NCI-H460 (cell line): ENCODE results near the gene COL1A1. TPM values are rescaled to one million over a fixed set of nuclear protein-coding genes. Genes with fewer than 3 reads are reported as not detected.
A peak's percentile ranks its signal among the peaks of the same experiment; 100 is the strongest.

ENCODE experiments used
- DNase-seq: peaks from one replicate; pipeline ENCODE4 v3.0.0-alpha.2; 2016; ENCODE audit warnings: low read depth; ENCODE audit errors: extremely low read depth
- total RNA-seq: library from RNA; depleted of rRNA; stranded (reverse); fragments of >200 nt; shearing (Covaris generic); gene quantifications from 2 replicates; pipeline ENCODE4 v1.2.3, GENCODE V29; 2014

COL1A1 gene
- total RNA-seq, 1 experiment from 2014 or later = 1.2 TPM

DNA sequence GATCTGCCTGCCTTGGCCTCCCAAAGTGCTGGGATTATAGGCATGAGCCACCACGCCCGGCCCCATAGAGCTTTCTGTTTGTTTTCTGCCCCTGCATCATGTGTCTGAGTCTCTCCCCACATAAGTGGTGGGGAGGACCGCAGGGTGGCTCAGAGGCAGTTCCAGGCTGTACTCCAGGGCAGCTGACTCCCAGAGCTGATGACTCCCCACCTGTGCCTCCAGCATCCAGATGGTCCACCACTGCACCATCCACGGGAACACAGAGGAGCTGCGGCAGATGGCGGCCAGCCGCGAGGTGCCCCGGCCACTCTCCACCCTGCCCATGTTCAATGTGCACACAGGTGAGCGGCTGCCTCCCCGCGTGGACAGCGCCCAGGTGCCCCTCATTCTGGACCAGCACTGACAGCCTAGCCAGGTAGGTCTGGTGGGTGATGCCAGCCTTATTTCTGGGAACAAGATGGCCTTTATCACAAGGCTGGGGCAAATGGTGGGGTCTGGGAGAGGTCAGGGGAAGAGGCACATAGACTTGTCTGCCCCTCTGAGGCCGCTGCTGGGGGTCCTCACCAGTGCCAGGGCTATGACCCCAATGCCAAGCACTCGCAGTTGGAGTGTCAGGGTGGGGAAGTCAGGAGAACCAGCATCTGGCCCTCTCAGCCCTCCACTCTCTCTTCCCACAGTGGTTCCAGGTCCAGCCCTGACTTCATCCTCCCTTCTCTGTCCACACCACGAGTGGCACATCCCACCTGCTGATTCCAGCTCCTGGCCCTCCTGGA, 26.2 kb downstream of the COL1A1 start:
- DNase-seq = no peak

DNA sequence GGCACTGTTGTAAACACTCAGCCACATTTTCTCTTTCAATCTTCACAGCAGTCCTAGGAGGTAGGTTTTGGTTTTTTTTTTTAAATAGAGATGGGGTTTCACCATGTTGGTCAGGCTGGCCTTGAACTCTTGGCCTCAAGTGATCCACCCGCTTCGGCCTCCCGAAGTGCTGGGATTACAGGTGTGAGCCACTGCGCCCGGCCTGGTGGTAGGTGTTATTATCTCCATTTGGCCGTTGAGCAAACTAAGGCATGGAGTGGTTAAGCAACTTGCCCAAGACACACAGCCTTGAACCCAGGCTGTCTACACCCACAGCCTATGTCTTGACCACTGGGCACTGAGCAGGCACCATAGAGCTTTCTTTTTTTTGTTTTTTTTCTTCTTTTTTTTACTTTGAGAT, 27.0 kb downstream of the COL1A1 start:
- DNase-seq = no peak

DNA sequence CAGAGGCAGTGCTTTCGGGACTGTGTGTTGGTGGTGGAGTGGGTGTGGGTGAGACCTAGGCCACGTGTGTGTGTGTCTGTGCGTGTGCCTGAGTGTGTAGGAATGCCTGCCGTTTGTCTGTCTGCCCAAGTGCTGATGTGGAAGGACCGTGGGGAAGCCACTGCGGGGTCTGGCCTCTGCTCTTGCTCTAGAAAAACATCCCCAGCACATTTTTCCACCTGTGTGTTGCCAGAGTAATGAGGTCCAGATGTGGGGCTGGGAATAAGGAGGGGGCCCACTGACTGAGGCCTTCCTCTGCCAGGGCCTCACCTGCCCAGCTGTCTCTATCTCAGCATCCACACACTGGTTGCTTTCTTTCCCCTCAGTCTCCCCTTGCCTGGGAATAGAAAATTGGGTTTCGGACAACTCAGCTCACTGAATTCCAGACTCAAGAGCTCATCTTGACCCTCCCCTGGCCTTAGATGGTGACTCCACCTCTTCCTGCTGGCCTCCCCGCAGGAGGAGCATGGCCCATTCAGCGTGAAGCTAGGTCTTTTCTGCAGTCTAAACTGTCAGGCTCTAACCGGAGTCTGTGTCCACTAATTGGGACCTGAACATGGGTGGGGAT, 28.0 kb downstream of the COL1A1 start:
- DNase-seq = no peak

DNA sequence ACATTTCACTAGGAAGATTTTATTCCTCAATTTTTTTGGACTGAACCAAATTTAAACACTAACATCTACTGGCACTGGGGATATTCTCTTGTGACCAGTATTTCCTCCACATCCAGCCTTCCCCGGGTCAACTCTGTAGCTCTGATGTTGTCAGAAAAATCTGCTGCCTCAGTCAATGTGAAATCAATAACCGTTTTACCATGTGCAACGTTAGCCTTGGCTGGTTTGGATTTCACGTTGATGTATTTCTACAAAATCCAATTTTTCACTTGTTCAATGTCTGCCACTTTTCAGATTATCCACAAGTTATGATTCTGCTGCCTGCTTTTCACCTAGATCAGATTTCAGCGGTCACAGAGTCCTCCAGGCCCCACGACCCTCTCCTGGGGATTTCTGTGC, 28.5 kb downstream of the COL1A1 start:
- no peak for DNase-seq

GRCh38 chr17:50172130-50172529, 29.3 kb downstream of the COL1A1 start:
- DNase-seq = no peak

DNA sequence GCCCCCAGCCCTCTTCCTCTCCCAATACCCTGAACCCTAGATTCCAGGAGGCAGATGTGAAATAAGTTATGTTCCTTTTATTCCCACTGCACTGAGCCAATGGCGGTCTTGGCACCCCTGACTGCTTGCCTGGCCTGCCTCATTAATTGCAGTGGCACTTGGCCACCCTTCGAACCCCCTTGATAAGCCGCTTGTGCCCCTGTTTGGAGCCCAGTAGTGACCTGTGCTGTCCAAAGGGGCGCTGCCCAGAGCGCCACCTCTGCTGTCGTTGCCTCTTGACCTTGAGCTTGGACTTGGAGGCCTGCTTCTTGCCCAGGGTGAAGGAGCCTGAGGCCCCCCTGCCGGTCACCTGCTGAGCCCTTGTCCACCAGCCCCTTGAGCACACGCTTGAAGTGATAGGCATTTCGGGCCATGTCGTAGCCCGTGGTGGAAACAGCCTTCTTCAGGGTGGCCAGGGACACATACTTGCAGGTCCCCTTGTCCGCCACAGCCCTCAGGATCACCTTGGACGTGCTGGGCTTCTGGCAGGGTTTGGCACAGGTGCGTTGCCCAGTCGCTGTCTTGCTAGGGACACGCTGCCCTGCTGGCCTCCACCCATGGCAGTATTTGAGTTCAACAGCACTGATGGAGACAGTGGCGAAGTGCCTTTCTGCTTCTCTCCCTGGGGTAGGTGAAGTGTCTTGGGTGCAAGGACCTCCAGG, 29.9 kb downstream of the COL1A1 start:
- DNase-seq = no peak

DNA sequence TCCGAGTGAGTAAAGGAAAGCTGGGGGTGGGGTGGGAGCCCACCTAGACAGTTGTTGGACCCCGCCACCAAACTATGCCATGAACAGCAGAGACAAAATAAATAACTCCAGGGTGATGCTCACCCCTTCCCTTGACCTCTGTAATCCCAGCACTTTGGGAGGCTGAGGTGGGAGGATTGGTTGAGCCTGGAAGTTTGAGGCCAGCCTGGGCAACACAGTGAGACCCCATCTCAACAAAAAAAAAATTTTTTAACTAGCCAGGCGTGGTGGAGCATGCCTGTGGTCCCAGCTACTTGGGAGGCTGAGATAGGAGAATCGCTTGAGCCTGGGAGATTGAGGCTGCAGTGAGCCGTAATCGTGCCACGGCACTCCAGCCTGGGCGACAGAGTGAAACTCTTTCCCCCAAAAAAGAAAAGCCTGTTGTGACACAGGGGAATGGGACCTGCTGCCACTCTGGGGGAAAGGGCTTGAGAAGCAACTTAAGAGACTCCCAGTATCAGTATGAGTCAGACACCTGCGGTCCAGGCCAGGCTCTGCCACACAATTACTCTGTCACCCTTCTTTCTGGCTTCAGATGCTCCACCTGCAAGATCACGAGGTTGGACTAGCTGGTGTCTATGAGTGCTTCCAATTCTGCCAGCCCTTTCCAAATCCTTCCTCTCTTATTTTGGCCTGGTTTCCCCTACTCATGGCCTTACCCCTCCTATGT, 30.6 kb downstream of the COL1A1 start:
- no peak for DNase-seq

DNA sequence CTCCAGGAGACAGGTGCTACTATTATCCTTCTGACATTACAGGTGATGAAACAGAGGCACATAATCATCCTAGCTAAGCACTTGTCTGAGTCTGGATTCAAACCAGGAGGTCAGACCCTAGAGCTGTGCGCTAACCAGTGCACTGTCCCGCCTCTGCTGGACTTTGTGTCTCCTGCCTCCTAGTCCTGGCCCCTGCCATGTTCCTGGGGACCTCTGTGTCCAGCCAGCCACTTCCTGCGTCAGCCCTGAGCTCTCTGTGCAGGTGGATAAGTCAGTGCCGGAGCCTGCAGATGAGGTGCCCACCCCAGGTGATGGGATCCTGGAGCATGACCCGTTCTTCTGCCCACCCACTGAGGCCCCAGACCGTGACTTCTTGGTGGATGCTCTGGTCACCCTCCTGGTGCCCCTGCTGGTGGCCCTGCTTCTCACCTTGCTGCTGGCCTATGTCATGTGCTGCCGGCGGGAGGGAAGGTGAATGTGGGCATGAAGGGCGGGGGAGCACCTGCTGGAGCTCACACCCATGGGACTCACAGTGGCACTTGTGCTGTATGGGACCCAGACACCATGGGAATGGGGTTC, 31.5 kb downstream of the COL1A1 start:
- DNase-seq = no peak

- peak; percentile 45 for DNase-seq
Observed at GRCh38 chr17:50169121-50169764, 32.2 kb downstream of the COL1A1 start.

GRCh38 chr17:50168319-50168718, 33.1 kb downstream of the COL1A1 start:
- DNase-seq = no peak

DNA sequence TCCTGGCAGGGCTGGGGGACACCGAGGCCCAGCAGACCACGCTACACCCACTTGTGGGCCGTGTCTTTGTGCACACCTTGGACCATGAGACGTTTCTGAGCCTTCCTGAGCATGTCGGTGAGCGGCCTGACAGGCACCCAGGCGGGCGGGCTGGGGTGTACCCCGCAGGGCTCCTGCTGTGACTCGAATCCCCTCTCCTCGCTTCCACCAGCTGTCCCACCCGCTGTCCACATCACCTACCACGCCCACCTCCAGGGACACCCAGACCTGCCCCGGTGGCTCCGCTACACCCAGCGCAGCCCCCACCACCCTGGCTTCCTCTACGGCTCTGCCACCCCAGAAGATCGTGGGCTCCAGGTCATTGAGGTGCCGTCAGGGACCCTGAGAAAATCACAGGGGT, 34.1 kb downstream of the COL1A1 start:
- no peak for DNase-seq

DNA sequence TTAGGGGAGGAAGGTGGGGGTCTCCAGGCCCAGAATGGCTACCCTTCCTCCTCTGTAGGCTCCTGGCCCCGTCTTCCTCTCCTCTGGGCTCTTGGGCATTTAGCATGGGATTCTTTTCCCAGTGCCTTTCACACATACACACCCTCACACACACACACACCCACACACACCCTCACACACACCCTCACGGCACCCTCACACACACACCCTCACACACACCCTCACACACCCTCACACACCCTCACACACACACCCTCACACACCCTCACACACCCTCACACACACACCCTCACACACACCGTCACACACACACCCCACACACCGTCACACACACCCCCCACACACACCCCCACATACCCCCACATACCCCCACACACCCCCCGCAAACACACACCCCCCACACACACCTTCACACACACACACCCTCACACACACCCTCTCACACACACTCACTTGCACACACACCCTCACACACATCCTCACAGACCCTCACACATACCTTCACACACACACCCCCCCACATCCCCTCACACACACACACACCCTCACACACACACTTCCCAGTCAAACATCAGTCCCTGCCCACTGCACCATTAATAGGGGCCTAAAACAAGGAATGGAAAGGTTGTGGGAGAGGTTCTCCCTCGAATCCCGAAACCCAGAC, 34.8 kb downstream of the COL1A1 start:
- no peak for DNase-seq

GRCh38 chr17:50165867-50166517, 35.4 kb downstream of the COL1A1 start, which contains the start of gene SGCA:
TSS of gene SGCA (plus strand) at chr17:50166005. CDS start at chr17:50166041, 36 bp downstream.
- DNase-seq = no peak

DNA sequence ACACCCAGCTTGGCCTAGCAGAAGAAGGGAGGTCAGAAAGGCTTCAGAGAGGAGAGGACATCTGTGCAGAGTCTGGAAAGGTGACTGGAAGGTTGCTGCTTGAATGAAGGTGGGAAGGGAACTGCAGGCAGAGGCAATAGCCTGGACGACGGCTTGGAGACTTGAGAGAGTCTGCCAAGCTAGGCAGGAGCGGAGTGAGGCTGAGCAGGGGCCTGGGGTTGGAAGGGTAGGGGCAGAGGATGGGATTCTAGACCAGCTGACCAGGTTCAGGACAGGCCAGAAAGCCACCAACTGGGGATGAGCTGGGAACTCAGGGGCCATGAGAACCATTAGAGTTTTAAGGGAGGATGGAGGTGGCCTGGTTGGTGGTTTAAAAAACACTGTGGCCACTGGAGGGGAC, 36.0 kb downstream of the COL1A1 start:
- no peak for DNase-seq

DNA sequence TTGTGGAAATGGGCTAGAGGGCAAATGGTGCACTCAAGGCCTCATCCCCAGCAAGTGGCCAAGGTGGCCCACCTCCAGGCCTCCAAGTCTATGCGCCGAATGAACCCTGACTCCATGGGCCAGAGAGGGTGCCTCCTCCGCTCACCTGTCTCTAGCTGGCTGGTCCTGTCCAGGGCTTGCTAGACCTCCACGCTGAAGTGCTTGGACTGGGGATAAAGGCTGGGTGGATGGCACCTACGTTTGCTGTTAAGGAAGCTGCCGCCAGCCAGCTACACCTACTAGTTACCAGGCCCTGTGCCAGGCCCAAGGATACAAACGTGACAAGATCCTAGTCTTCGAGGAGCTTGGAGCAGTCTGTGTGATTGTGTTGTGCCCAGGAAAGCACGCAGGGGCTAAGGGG, 36.4 kb downstream of the COL1A1 start:
- no peak for DNase-seq

- no peak for DNase-seq
Observed at GRCh38 chr17:50164697-50164988, 36.8 kb downstream of the COL1A1 start.

DNA sequence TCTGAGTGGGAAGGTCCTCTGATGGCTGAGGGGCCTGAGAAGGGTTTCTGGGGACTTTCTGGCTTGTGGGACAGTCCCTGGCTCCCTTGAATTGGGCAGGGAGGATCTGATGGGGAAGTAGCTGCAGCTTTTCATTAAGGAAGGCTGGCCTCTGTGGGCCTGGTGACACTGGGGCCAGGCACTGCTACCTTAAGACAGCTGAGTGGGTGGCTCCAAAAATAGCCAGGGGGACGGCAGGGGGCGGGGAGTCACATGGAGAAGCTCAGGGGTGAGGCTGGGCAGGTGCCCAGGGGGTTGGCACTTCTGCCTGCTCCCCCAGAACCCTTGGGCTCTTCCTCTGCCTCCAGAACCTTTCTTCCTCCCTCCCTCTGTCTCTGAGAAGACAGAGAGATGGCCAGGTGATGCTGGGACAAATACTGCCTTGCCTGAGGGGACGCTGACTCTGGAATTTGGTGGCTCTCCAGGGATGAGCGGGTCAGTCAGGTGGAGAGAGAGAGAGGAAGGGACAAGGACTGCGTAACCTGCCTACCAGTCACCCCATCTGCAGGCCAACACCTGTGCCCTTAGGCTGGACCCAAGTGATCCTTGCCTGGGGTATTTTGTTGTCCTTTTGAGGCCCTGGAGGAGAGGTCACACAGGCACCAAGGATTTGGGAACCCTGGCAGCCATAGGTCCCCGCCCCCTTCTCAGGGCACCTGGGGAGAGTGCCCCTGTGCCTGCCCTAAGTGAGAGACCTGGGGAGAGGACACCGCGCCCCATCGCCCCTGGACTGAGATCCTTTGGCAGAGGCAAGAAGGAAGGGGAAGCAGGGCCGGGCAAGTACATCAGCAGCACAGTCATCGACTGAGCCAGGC, 37.4 kb downstream of the COL1A1 start:
- no peak for DNase-seq

DNA sequence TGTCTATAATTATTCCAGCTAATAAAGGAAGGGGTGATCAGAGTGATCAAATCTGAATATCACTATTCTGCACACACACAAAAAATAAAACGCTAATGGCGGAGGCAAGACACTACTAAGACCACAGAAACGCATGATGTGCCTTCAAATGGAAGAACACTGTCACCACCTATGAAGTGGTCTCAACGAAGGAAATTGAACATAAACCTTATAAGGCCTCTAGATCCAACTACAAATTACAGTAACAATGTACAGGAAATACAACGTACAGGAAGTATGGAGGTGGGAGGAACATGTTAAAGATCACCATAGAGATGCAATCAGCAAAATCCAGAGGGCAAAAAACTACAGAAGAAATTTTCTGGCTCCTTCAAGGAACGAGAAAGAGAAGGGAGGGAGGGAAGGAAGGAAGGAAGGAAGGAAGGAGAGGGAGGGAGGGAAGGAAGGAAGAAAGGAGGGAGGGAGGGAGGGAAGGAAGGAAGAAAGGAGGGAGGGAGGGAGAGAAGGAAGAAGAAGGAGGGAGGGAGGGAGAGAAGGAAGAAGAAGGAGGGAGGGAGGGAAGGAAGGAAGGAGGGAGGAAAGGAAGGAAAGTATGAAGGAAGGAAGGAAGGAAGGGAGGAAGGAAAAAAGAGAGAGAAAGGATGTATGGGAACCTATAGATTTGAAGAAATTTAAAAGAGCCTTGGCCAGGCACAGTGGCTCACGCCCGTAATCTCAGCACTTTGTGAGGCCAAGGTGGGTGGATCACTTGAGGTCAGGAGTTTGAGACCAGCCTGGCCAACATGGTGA, 38.8 kb downstream of the COL1A1 start:
- DNase-seq = no peak
